GM21447 (cell line): Measurements from ENCODE around the gene GTF2F2.

Source experiments
- ATAC-seq: cut with Tn5 transposase; IDR thresholded peaks from one replicate; pipeline ENCODE4 v1.9.1; 2021; ENCODE audit not compliant: unreplicated experiment

GTF2F2 gene

DNA sequence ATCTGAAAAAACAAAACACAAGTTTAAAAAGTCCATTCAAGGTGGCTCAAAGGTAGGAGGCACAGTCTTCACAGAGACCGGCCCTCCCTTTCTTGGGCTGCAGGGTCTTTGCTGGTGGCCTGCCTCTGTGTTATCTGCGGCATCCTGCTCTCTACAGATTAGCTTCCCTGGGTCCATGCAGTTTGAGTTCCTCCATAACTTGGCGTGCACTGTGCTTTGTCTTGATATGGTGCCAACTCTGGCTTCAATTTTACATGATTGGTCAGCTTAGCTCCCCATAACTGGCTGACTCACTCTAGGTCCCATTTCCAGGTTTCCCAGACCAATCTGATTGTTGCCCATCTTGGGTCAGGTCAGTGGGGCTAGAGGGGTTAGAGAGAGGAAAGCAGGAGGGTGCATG, 178.9 kb downstream of the GTF2F2 start:
- no peak for ATAC-seq

DNA sequence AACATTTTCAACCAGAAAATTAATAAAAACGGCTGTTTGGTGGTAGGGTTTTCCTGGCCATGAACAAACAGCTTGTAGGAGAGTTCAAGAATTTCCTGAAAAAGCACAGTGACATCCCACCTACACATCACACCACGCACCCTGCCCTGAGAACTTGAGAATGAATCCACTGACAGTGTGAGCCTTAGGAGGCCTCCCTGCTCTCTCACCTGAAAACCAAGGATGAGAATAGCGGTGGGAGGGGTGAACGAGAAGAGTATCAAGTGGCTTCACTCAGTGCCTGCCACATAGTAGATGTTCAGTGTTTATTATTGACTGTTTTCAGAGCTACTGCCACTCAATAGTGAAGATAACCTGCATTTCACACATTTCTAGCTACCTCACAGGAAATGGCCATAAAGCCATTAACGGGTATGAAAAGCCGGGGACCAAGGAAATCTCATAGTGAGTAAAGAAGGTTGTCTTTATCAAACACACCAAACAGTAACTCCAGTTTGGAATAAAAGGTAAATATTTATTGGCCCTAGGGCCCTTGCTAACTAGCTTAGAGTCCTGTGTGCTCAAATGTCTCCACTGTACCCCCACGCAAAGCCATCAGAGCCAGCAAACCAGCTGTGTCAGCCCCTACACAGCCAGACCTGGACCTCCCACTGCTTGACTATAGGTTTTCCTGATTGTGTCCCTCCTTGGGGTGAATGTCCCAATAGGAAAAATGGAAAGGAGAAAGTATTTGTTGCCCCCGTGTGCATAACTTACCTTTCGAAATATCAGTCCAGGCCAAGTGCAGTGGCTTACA, 180.1 kb downstream of the GTF2F2 start:
- no peak for ATAC-seq

DNA sequence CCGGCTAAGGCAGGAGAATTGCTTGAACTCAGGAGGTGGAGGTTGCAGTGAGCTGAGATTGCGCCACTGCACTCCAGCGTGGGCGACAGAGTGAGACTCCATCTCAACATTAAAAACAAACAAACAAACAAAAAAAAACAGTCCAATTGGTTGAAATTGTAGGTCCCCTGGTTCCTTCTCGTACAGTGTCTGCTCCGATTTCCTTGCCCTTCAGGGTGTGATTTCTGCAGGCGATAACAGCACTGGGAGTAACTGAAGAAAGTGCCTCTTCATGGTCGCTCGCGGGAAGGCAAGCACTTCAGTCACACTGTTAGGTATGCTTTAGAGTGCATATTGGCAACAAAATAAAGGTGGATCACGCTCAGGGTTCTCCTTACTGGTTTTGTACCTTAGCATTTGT, 181.0 kb downstream of the GTF2F2 start:
- no peak for ATAC-seq

DNA sequence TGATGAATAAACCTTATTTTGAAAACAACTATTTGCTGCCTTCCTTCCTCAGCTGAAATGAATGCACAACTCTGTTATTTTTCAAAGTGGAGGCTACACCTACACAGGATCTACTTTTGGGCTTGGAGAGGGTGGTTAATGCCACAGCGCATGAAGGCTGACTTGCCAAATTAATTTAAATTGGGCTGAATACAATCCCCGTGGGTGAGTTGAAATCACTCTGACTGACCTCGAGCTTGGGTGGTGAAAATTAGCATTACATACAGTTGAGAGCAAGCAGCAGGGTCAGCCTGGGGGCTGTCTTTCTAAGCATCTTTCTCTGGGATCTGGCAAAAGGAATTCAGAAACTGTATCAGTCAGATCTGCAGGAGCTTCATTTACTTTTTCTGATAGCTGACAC, 182.2 kb downstream of the GTF2F2 start:
- ATAC-seq, result no peak

DNA sequence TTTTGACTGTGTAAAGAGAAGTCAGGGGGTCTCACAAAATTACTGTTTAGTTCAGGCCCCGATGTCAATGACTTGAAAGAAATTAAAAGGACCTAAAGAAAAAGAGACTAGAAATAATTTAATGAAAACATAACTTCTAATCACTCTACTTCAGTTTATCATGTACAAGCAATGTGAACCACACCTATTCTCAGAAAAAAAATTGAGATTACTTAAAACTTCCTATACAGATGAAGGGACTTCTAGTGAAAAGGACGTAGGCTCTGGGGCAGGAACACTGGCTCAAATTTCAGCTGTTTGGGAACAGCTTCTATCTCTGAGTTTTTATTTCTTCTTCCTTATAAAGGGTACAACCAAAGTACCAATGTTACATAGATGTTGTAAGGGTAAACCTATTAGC, 182.7 kb downstream of the GTF2F2 start:
- no peak for ATAC-seq

DNA sequence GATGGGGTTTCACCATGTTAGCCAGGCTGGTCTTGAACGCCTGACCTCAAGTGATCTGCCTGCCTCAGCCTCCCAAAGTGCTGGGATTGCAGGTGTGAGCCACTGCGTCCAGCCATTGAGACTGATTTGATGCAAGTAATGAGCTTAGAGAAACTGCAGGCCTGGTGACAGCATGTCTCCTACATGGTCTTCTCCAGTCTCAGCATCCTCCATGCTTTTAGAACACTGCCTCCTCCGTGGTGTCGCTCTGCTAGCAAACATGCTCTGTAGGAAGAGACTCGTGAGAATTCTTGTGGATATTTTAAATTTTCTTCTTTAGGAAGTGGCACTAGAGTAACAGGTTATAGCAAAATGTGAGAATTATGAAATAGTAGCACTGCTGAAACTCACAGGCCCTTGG, 183.6 kb downstream of the GTF2F2 start:
- ATAC-seq, result no peak

DNA sequence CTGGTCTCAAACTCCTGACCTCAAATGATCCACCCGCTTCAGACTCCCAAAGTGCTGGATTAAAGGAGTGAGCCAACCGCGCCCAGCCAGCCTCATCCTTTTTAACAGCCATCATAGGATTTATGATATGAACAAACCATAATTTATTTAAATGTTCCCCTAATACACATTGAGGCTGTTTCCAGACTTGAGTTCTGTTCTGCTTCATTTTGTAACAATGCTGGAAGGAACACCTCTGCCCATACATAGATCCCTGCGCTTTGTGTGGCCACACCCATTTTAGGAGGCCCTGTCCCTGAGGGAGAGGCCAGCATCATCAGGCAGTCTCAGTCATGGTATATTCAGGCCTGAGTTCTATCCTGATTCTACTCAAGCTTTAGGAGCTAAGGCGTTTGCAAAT, 184.8 kb downstream of the GTF2F2 start:
- ATAC-seq, result no peak

DNA sequence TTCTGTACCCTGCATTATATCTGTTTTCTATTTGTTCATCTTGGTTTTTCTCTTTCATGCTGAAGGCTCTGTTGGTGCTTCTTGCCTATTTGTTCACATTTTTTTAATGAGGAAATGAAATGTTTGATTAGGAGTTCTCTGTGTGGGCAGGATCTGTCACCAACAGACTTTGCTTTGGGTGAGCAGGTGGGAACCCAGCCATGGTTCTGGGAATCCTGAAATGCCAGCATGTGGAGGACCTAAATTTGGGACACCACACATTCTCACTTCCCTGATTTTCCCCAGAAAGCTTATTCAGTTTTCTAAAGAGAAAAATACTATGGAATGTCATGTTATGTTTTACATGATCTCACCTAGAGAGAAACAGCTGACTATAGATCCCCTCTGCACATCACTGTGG, 186.7 kb downstream of the GTF2F2 start:
- no peak for ATAC-seq

DNA sequence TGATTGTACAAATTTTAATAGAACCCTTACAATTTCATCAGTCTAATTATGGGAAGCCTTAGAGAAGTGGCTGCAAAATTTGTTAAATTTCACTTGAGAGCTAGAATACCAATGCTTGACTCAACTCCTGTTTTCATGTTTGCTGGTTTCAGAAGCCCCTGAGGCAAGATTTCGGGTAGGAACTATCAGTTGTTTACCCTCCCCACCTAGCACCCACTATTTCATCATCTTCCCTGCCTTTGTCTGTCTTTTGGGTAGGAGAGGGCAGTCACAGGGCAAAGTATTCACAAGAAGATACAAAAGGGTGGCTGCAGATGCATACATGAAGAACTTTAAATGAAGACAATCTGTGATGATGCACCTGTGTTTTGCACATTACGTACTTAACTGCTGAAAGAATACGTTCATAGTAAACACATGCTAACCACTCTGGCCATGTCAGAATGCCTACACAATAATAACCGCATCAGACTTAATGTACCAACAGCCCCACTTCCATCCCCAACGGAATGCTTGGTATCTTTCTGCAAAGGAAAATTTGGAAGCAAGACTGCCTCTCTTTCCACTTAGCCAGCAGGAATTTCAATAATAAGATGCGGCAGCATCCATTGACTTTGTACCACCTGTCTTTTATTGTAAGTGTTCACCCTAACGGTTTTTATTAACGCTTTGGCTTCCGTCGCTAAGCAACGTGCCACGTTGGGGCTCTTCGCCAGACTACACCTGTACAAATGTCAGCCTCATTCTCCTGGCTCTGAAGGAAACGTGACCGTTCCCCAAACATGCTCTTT, 190.2 kb downstream of the GTF2F2 start:
- no peak for ATAC-seq

DNA sequence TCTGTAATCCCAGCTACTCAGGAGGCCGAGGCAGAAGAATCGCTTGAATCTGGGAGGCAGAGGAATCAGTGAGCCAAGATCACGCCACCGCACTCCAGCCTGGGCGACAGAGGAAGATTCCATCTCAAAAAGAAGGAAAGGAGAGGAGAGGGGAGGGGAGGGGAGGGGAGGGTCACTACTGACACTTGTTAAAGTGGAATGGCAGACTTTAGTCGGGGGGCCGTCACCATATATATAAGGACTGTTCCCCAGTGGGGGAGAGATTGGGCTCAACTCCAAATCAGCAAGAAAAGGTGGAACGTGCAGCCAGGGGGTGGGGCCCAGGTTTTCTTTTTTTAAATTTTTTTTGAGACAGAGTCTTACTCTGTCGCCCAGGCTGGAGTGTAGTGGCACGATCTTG, 194.5 kb downstream of the GTF2F2 start:
- no peak for ATAC-seq

DNA sequence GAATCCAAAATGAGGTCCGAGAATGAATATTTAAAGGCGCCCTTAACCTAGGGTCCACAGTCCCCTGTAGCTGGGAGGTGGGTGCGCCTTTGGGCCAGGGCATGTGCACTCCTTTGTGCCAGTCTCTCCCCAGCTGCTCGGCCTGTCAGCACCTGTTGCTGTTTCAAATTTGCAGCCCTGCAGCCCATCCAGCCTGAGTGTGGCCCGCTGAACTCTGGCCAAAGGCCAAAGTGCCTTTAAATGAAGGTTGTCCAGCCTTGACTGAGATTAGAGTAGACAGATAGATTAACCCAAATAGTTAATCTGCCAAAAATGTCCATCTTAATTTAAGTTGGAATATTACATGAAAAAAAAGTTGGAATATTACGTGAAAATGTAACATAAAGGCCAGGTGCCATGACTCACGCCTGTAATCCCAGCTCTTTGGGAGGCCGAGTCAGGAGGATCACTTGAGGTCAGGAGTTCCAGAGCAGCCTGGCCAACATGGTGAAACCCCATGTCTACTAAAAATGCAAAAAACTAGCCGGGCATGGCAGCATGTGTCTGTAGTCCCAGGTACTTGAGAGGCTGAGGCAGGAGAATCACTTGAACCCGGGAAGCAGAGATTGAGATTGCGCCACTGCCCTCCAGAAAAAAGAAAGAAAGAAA, 195.3 kb downstream of the GTF2F2 start:
- ATAC-seq, result no peak

DNA sequence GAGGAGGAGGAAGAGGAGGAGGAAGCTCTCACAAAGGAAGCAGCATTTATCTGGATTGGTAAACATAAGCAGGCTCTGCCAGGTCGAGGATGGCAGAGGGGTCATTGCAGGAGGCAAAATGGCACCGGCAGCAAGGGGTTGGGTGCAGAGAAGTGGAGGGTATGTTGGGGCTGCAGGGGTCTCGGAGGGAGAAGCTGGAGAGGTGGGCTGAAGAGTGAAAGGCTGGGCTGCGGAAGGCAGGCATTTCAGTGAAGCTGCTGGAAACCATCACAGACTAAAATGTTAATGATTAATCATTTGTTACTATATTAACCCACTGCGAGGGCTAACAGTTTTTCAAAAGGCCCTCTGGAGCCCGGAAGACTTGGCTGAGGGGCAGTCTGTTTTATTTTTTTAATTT, 196.0 kb downstream of the GTF2F2 start:
- ATAC-seq, result no peak

DNA sequence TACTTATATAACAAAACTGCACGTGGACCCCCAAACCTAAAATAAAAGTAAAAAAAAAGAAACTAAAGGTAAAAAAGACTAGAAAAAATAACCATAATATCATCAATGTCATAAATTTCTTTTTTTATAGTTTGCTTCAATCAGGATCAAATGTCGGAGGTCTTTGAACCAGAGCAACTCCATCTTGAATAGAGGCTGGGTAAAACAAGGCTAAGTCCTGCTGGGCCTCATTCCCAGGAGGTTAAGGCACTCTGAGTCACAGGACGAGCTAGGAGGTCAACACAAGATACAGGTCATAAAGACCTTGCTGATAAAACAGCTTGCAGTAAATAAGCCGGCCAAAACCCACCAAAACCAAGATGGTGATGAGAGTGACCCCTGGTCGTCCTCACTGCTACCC, 196.7 kb downstream of the GTF2F2 start:
- ATAC-seq, result no peak

DNA sequence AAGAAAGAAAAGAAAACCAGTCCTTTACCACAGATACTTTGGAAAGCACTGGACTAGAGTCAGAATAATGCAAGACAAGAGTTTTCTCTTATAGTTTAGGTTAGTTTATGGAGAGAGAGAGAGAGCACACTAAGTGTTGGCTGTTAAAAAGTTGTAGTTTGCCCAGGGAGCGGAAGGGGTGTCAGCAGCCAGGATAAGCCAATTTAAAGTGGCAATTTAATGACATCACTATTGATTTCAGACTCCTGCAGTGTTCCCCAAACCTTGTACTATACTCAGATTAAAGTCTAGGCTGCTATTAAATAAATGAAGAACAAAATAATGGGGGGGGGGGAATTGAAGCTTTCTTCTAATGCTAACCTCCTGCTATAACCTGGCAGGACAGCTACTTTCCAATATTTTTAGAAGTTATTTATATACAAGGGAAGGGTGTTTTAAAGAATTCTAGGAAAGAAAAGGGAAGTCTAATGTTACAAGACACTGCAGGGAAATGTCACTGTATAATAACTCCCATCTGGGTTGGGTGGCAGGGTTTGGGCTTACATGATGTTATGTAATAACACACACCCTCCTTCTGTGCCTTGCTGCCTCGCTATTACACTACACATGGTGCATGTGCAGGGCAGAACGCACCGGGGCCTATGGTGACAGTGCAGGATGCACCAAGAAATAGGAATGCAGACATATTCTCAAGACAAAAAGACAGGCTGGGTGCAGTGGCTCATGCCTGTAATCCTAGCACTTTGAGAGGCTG, 200.7 kb downstream of the GTF2F2 start:
- ATAC-seq, result no peak

DNA sequence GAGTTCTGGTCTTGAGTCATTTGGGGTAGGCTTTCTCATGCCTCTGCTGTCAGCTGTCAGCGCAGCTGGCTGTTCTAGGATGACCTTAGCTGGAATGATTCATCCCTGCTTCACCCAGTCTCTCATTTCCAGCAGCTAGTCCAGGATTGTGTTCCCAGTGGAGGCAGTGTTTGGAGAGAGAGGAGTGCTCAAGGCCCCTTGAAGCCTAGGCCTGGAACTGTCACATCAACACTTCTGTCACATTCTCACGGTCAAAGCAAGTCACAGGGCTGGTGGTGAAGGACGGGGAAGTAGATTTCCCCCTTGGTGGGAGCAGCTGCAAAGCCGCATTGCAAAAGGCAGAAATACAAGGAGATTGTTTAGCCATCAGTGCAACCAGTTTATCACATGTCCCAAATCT, 205.5 kb downstream of the GTF2F2 start:
- no peak for ATAC-seq

DNA sequence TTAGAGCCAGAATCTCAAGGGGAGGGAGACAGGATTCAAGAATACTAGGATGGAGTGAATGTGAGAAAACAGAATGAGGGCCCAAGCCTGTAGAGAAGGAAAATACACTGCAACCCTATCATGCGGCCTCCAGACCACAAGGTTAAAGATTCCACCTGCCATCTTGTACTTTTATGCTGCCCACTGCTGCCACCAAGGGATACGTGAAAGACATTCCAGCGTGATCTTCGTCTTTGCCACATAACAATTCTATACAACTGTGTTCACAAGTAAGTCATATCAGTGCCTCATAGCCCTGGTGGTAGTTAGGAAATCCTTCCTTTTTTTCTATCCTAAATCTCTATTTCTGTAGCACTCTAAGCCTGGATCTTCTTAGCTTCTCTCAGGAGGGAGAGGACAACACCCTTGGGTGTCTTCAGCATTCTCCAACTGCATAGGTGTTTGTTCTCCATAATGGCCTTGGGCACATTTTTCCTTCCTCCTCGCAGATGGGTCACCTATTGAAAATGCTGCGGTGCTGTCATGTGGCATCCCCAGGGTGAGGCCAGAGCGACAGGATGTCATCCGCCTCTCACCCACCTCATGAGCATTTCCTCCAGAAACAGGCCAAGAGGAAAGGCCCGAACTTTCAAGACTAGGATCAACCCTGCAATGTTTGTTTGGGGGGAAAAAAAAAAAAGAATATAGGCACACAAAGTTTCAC, 207.1 kb downstream of the GTF2F2 start:
- ATAC-seq, result no peak

DNA sequence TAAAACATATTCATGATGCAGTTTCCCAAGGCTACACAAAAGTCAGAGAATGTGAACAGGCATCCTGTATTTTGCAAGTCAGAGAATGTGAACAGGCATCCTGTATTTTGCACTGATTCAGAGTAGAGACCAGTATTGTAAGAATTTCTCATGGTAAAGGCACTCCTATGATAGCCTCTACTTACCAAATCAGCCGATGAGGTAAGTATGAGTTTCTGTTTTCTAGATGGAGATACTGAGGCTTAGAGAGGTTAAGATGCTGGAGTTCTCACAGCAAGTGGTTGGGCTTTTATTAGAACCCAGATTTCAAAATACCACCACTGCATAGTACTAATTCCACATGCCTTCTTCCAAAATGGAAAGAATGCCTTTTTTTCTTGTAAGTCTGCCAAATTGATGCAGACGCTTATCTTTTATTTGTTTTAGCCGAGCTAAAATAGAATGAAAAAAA, 208.4 kb downstream of the GTF2F2 start:
- no peak for ATAC-seq

DNA sequence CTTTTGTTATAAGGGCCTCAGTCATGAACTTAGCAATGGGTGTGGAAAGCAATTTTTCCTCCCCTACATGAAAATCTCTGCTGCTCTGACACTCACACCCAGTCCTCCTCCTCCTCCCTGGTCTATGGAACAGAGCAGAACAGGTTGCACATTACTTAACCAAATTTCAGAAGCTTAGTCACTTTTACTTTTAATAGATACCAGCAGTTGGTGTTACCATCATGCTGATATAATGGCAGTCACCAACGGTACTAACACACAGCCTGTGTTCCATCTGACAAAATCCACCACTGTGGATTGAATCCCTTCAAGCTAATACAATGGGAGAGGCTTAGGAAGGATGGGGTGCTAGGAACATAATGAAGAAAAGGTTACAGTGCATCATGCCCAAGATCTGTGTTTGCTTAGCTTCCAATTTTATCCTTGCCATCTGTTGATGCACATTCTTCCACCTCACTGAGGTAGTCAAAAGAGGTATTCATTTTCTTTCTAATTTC, 210.9 kb downstream of the GTF2F2 start:
- no peak for ATAC-seq

DNA sequence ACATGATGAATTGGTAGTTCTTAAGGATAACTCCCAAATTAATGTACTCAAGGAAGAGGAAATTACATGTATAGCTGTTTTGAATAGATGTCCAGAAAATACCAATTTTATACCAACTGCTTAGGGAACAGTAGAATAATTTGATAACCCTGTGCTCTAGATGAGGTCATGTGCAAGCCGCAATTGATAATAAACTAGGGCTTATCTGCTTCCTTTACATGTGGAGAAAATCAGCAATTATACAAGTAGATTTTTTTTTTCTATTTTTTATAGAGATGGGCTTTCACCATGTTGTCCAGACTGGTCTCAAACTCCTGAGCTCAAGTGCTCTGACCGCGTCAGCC, 211.4 kb downstream of the GTF2F2 start:
- no peak for ATAC-seq

DNA sequence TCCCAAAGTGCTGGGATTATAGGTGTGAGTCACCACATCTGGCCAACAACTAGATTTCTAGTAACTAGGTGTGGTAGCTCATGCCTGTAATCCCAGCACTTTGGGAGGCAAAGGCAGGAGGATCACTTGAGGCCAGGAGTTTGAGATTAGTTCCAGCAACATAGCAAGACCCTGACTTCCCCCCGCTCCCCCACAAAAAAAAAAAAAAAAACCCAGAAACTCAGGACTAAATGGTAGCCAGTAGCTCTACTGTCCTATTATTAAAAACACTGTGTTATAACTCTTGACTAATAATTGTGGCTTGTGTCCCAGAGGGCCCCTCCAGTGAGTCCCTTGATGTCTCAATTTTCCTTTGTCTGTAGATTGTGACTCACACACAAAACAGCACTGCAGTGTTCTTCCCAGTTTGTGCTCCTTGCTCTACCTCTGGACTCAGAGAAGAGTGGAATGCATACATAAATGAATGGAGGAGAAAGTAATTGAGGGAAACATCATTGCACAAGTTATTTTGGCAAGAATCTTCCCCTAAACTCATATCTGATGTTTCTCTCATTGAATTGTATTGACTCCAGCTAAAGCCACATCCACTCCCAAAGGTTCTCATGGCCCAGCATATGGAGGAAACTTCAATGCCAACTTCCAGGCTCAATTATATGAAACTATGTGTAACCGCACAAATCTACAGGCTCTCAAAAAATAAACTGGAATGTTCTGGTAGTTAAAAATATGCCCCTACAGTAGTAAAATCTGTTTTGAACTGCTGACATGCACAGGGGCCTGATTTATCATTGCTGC, 211.9 kb downstream of the GTF2F2 start:
- no peak for ATAC-seq
